A673 (cell line): ENCODE results near the gene BCAR3. TPM values are rescaled to one million over a fixed set of nuclear protein-coding genes. Genes with fewer than 3 reads are reported as not detected.

Experiments
- BruUV-seq: library from RNA; stranded (reverse); fragments of 400-500 nt; replicated peaks from 2 replicates; lab custom pipeline; 2021; lab: Mats Ljungman, UMichigan
- CTCF ChIA-PET: fragments of 300-600 bp; sonication (Branson Sonifier 250); formaldehyde crosslinking; loops from one replicate; lab custom pipeline; 2022; ENCODE audit warnings: antibody characterized with exemption; lab: Charles Lee
- POLR2A ChIA-PET: fragments of 300-600 bp; sonication (Branson Sonifier 250); formaldehyde crosslinking; loops from one replicate; lab custom pipeline; 2022; ENCODE audit warnings: antibody characterized with exemption; ENCODE audit not compliant: low non-redundant PET; lab: Charles Lee
- DNase-seq: peaks from one replicate; pipeline ENCODE4 v3.0.0-alpha.2; 2015; ENCODE audit warnings: low spot score
- H3K27ac ChIP-seq: fragments of 200-600 bp; sonication (generic); 2 replicates; pipeline ENCODE4 v1.5.1; 2016; ENCODE audit warnings: mixed run types, low read depth, mild to moderate bottlenecking, mixed read lengths, antibody characterized with exemption, low read length; ENCODE audit not compliant: poor library complexity, severe bottlenecking
- H3K27me3 ChIP-seq: fragments of 200-600 bp; sonication (generic); replicated peaks from 2 replicates; pipeline ENCODE4 v1.6.1; 2017; ENCODE audit warnings: mixed run types, low read depth, mild to moderate bottlenecking, mixed read lengths, antibody characterized with exemption, low read length; ENCODE audit not compliant: insufficient read depth, poor library complexity
- H3K36me3 ChIP-seq: fragments of 200-600 bp; sonication (generic); 2 replicates; pipeline ENCODE4 v1.6.1; 2016; ENCODE audit warnings: mixed run types, mild to moderate bottlenecking, mixed read lengths, antibody characterized with exemption, low read length; ENCODE audit not compliant: insufficient read depth, poor library complexity, severe bottlenecking
- H3K4me1 ChIP-seq: fragments of 200-600 bp; sonication (generic); 2 replicates; pipeline ENCODE4 v1.6.1; 2017; ENCODE audit warnings: mixed run types, mild to moderate bottlenecking, mixed read lengths, antibody characterized with exemption, low read length; ENCODE audit not compliant: insufficient read depth, poor library complexity, severe bottlenecking
- H3K4me3 ChIP-seq: fragments of 200-600 bp; sonication (generic); 2 replicates; pipeline ENCODE4 v1.5.1; 2016; ENCODE audit warnings: low read depth, mixed run types, mild to moderate bottlenecking, mixed read lengths, low read length; ENCODE audit not compliant: poor library complexity, severe bottlenecking
- H3K9me3 ChIP-seq: fragments of 200-600 bp; sonication (generic); 2 replicates; pipeline ENCODE4 v1.6.1; 2016; ENCODE audit warnings: mixed run types, low read depth, mild to moderate bottlenecking, mixed read lengths, antibody characterized with exemption, low read length; ENCODE audit not compliant: poor library complexity, severe bottlenecking
- CTCF ChIP-seq: fragments of 300-800, 200-600 bp; sonication (generic); conservative IDR thresholded peaks from 2 replicates; pipeline ENCODE4 v1.5.1; 2017; ENCODE audit warnings: low read depth, mild to moderate bottlenecking, antibody characterized with exemption, low read length, moderate library complexity, mixed read lengths
- EZH2 ChIP-seq: fragments of 200-600 bp; sonication (generic); IDR thresholded peaks from 2 replicates; pipeline ENCODE4 v1.6.1; 2017; ENCODE audit warnings: borderline replicate concordance, low read depth, mild to moderate bottlenecking, mixed read lengths, antibody characterized with exemption, low read length; ENCODE audit not compliant: poor library complexity, severe bottlenecking
- intact Hi-C: fragments of 100-400 bp; cut with micrococcal nuclease; formaldehyde crosslinking; loops from one replicate; pipeline ENCODE4 v1.10.0; 2022; ENCODE audit not compliant: unreplicated experiment
- total RNA-seq: library from RNA; stranded (reverse); gene quantifications from 2 replicates; pipeline ENCODE4 v1.2.3, GENCODE V29; 2021

Gene BCAR3
- total RNA-seq, 1 experiment from 2014 or later, result 0.90 TPM

DNA sequence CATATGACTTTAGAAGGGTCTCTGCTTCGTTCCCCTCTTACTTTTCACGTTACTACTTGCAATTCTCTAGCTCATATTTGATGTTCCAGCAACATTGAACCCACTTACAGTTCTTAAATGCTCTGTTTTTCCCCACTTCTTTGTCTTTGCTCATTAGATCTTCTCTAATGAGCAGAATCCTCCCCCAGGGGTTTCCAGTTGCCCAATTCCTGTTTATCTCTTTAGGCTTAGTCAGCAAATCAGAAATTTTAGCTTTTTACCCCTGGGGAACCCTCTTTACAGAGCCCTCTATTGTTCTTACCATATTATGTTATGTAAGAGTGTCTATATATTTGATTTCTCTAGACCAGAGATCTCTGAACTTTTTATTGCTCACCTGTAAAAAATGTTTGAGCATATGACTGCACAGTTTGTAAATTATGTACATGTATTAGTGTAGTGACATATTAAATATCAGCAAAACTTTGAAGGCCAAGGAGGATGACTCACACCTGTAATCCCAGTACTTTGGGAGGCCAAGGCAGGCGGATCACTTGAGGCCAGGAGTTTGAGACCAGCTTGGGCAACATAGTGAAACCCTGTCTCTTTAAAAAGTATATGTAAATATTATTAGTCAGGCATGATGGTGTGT is 162.3 kb downstream of the BCAR3 start:
- TF ChIP-seq EZH2 (no peak), CTCF (no peak)
- Histone ChIP-seq H3K27ac (no peak overlapping the region), H3K4me3 (no peak overlapping the region), H3K4me1 (peaks cover 8% of the 10 kb centered on the region), H3K36me3 (no peaks in the 10 kb centered on the region), H3K27me3 (no peaks in the 10 kb centered on the region), H3K9me3 (no peaks in the 10 kb centered on the region)
- ChIA-PET POLR2A (no interaction called here), CTCF (no interaction called here)
- DNase-seq, result no peak
- no TSS peak for BruUV-seq
- intact Hi-C loops, result no loop called here

DNA sequence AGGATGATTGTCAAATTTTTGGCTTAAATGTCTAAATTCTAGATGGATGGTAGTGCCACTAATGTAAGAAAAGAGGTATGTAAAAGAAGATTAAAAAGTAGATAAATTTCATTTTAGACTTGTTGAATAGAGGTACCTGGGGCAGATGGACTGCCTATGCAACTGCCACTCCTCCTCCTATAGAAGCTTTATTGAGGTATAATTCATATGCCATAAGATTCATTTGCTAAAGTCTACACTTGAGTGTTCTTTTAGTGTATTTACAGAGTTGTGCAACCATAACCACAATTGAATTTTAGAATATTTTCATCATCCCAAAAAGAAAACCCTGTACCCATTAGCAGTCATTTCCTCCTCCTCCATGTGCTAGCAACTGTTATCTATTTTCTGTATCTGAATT is 163.1 kb downstream of the BCAR3 start:
- no TSS peak for BruUV-seq
- no peak for DNase-seq
- intact Hi-C loops, result no loop called here
- Histone ChIP-seq H3K4me3 (no peak overlapping the region), H3K27ac (no peak overlapping the region), H3K36me3 (no peaks in the 10 kb centered on the region), H3K27me3 (no peaks in the 10 kb centered on the region), H3K9me3 (no peaks in the 10 kb centered on the region), H3K4me1 (peaks cover 8% of the 10 kb centered on the region)
- POLR2A ChIA-PET, result no interaction called here
- TF ChIP-seq CTCF (no peak), EZH2 (no peak)
- CTCF ChIA-PET, result no interaction called here

DNA sequence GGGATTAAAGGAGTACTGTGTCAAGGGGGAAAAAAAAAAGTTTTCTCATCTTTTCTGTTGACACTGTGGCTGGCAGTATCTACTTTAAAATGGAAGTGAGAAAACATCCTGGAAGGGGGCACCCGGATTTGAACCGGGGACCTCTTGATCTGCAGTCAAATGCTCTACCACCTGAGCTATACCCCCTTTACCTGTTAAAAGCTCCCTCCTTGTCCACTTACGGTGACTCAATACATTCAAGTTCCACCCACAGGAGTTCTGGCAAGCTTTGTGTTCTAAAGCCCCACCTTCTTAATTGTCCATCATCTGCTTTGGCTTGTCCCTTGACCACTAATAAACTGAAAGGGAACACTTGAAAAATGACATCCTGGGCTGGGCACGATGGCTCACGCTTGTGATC is 165.5 kb downstream of the BCAR3 start:
- TF ChIP-seq EZH2 (no peak), CTCF (no peak)
- no TSS peak for BruUV-seq
- no peak for DNase-seq
- H3K27me3 ChIP-seq, result no peaks in the 10 kb centered on the region
- no peaks in the 10 kb centered on the region for H3K9me3 ChIP-seq
- no peak overlapping the region for H3K4me3 ChIP-seq
- POLR2A ChIA-PET, result no interaction called here
- peaks cover 8% of the 10 kb centered on the region for H3K4me1 ChIP-seq
- H3K36me3 ChIP-seq, result no peaks in the 10 kb centered on the region
- H3K27ac ChIP-seq, result no peak overlapping the region
- intact Hi-C loops, result no loop called here
- CTCF ChIA-PET, result no interaction called here

Other genes starting within 250 kb of the BCAR3 start
- gene FNBP1L, start 233.7 kb downstream of the BCAR3 start, total RNA-seq, result 37.7 and 39.6 TPM in 2 replicates
- gene DNTTIP2, start 197.4 kb upstream of the BCAR3 start, total RNA-seq, result 78.4 and 102 TPM in 2 replicates
- gene GCLM, start 227.6 kb upstream of the BCAR3 start, total RNA-seq, result 27.5 and 34.4 TPM in 2 replicates